ENCODE results near the gene MTNR1B. TPM values are rescaled to one million over a fixed set of nuclear protein-coding genes. Genes with fewer than 3 reads are reported as not detected.

The MTNR1B gene
- total RNA-seq, 2 experiments from 2014 or later, result not detected

DNA sequence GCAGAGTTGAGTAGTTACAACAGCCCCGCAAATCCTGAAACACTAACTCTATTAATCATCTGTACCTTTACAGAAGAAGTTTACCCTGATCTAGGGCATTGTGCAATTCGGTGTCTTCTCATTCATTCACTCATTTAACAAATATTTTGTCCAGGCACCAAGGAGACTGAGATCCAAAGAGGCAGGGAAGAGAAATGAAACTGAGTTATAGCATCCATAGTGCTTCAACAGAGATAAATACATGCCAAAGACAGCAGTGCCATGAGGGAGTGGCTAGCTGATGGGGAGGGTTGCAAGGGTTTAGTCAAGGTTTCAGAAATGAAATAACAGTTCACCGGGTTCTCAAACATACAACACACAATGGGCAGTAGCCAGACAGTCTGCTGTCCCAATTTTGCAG, 40.2 kb upstream of the MTNR1B start:
- POLR2A ChIA-PET, result no interaction called here
- H3K4me3 ChIP-seq (ENCODE audit: low read length), result no peak overlapping the region
- Mint-ChIP-seq H3K27ac (no peak overlapping the region), H3K4me3 (no peak overlapping the region), H3K36me3 (ENCODE audit: low read depth) (no peaks in the 10 kb centered on the region), H3K4me1 (ENCODE audit: low read depth) (no peaks in the 10 kb centered on the region), H3K9me3 (peaks cover 2% of the 10 kb centered on the region), H3K27me3 (peaks cover 9% of the 10 kb centered on the region)
- H3K36me3 ChIP-seq (ENCODE audit: insufficient read depth, low read length), result no peaks in the 10 kb centered on the region
- TF ChIP-seq, protein P1, sequence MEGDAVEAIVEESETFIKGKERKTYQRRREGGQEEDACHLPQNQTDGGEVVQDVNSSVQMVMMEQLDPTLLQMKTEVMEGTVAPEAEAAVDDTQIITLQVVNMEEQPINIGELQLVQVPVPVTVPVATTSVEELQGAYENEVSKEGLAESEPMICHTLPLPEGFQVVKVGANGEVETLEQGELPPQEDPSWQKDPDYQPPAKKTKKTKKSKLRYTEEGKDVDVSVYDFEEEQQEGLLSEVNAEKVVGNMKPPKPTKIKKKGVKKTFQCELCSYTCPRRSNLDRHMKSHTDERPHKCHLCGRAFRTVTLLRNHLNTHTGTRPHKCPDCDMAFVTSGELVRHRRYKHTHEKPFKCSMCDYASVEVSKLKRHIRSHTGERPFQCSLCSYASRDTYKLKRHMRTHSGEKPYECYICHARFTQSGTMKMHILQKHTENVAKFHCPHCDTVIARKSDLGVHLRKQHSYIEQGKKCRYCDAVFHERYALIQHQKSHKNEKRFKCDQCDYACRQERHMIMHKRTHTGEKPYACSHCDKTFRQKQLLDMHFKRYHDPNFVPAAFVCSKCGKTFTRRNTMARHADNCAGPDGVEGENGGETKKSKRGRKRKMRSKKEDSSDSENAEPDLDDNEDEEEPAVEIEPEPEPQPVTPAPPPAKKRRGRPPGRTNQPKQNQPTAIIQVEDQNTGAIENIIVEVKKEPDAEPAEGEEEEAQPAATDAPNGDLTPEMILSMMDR (IDR thresholded peaks at IDR 0.05), result no peak
- no peak overlapping the region for H3K27ac ChIP-seq (ENCODE audit: low read depth in 1 of 2, low read length in 2 of 2)
- H3K27me3 ChIP-seq (ENCODE audit: control insufficient read depth in 1 of 2, insufficient read depth in 2 of 2, low read length in 2 of 2), result no peaks in the 10 kb centered on the region
- peaks cover 7 to 8% of the 10 kb centered on the region in 2 experiments for H3K9me3 ChIP-seq (ENCODE audit: control insufficient read depth in 1 of 2, insufficient read depth in 1 of 2, low read length in 2 of 2)
- intact Hi-C loops (cut with DNase I, micrococcal nuclease), result no loop called here
- no peak for ATAC-seq (ENCODE audit: poor library complexity)
- CTCF ChIA-PET, result no interaction called here
- no peaks in the 10 kb centered on the region for H3K4me1 ChIP-seq (ENCODE audit: insufficient read depth, low read length)
- no peak for DNase-seq

DNA sequence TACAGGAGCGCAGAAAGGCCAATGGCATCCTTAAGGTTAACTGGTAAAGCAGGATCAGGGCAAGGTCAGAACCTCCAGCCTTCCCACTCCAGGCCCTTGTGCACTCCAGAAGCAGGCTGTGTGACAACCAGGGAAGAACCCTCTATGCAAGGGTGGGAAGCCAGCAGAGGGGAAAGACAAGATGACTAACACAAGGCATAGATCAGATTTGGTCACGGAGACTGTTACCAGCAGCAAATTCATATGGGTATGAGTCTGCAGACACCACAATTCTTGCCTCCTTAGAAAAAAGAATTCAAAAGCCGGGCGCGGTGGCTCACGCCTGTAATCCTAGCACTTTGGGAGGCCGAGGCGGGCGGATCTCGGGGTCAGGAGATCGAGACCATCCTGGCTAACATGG, 39.8 kb upstream of the MTNR1B start:
- TF ChIP-seq, protein P1 (IDR thresholded peaks at IDR 0.05), result no peak
- Mint-ChIP-seq H3K27me3 (peaks cover 10% of the 10 kb centered on the region), H3K4me3 (no peak overlapping the region), H3K36me3 (ENCODE audit: low read depth) (no peaks in the 10 kb centered on the region), H3K4me1 (ENCODE audit: low read depth) (no peaks in the 10 kb centered on the region), H3K27ac (no peak overlapping the region), H3K9me3 (peaks cover 2% of the 10 kb centered on the region)
- ChIA-PET POLR2A (no interaction called here), CTCF (no interaction called here)
- no peak for ATAC-seq (ENCODE audit: poor library complexity)
- Histone ChIP-seq H3K9me3 (ENCODE audit: control insufficient read depth in 1 of 2, insufficient read depth in 1 of 2, low read length in 2 of 2) (peaks cover 7 to 8% of the 10 kb centered on the region in 2 experiments), H3K4me1 (ENCODE audit: insufficient read depth, low read length) (no peaks in the 10 kb centered on the region), H3K27ac (ENCODE audit: low read depth in 1 of 2, low read length in 2 of 2) (no peak overlapping the region), H3K27me3 (ENCODE audit: control insufficient read depth in 1 of 2, insufficient read depth in 2 of 2, low read length in 2 of 2) (no peaks in the 10 kb centered on the region), H3K36me3 (ENCODE audit: insufficient read depth, low read length) (no peaks in the 10 kb centered on the region), H3K4me3 (ENCODE audit: low read length) (no peak overlapping the region)
- intact Hi-C loops (cut with DNase I, micrococcal nuclease), result no loop called here
- DNase-seq, result no peak

DNA sequence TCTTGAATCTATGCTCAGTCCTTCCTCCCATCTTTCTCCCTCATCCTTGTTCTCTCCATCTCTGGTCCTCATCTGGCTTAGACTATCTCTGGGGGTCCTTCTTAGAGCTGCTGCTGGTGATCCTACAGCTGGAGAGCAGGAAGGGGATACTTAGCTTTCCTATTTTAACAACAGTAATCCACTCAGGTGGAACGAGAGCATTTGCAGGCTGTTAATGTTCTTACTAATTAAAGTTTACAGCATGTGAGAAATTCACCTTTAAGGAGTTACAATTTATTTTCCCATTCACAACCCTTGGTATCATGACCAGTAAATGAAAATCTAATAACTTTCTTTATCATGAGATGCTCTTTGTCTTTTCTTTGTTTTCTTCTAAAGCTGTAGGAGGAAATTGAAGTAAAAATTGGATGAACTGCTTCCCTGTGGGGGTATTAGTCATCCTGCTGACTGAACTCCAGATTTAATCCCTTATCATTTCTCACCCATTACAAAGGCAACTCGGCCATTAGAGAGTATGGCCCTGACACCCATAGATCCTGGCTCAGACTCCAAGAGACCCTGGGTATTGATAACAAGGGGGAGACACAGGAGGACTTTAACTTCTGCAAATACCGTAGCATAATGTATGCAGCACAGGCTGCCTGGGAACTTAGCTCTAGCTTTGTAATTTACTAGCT, 37.6 kb upstream of the MTNR1B start:
- no peak overlapping the region for H3K4me3 Mint-ChIP-seq
- H3K4me3 ChIP-seq (ENCODE audit: low read length), result no peak overlapping the region
- POLR2A ChIA-PET, result no interaction called here
- TF ChIP-seq, protein P1 (IDR thresholded peaks at IDR 0.05), result no peak
- H3K27me3 ChIP-seq (ENCODE audit: control insufficient read depth in 1 of 2, insufficient read depth in 2 of 2, low read length in 2 of 2), result no peaks in the 10 kb centered on the region
- H3K9me3 ChIP-seq (ENCODE audit: control insufficient read depth in 1 of 2, insufficient read depth in 1 of 2, low read length in 2 of 2), result no peaks in the 10 kb centered on the region
- DNase-seq (no peak), ATAC-seq (ENCODE audit: poor library complexity) (no peak)
- H3K27ac ChIP-seq (ENCODE audit: low read depth in 1 of 2, low read length in 2 of 2), result no peak overlapping the region
- peaks cover 11% of the 10 kb centered on the region for H3K27me3 Mint-ChIP-seq
- no peaks in the 10 kb centered on the region for H3K4me1 Mint-ChIP-seq (ENCODE audit: low read depth)
- H3K36me3 ChIP-seq (ENCODE audit: insufficient read depth, low read length), result no peaks in the 10 kb centered on the region
- H3K36me3 Mint-ChIP-seq (ENCODE audit: low read depth), result no peaks in the 10 kb centered on the region
- intact Hi-C loops (cut with DNase I, micrococcal nuclease), result no loop called here
- CTCF ChIA-PET, result no interaction called here
- H3K27ac Mint-ChIP-seq, result no peak overlapping the region
- H3K9me3 Mint-ChIP-seq, result no peaks in the 10 kb centered on the region
- H3K4me1 ChIP-seq (ENCODE audit: insufficient read depth, low read length), result no peaks in the 10 kb centered on the region

All from CD4-positive, alpha-beta T cell (primary cell).